Measurements from ENCODE around the gene CTNNA2. TPM values are rescaled to one million over a fixed set of nuclear protein-coding genes. Genes with fewer than 3 reads are reported as not detected.

Gene CTNNA2
- total and polyA plus RNA-seq, 2 of the 8 experiments (the other 6 are each of a cell fraction or from before 2014, with no cell fraction given): 3.9 to 9.0 TPM

DNA sequence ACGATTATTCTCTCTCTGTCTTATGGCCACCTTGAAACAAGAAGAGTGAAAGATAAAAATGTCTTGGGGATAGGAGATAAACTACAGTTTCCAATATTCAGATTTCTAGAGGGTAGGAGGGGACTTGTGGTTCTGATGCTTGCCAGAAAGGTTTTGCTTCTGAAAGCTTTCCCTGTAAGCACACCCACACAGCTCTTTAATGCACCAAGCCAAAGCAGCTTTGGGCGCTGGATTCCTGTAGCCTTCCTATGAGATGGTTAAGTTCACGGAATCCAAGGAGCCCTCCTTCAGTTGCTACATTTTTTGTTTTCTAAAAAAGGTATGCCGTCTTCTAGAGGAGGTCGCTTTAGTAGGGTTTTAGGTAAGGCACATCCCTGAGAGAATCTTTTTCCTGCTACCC is 786.8 kb downstream of the CTNNA2 start:
- no peak overlapping the region for H2BK15ac ChIP-seq (ENCODE audit: low read length)
- no peak overlapping the region for H2BK120ac ChIP-seq (replicated peaks; ENCODE audit: low read depth, low read length)
- H2AK5ac ChIP-seq (ENCODE audit: low read depth, low read length): no peak overlapping the region
- no peak overlapping the region for H3K23ac ChIP-seq (ENCODE audit: insufficient read length)
- no peak overlapping the region; the same call in 1 of the 2 replicates for H3K18ac ChIP-seq (ENCODE audit: extremely low read depth, low read length)
- TF ChIP-seq KDM4A (IDR thresholded peaks at IDR 0.05; ENCODE audit: low read depth, low read length, severe bottlenecking) (no peak), TCF12 (IDR thresholded peaks at IDR 0.05; ENCODE audit: low read depth, low read length) (no peak), CBX8 (IDR thresholded peaks at IDR 0.05; ENCODE audit: borderline replicate concordance, low read depth, low read length) (no peak), ATF3 (IDR thresholded peaks at IDR 0.05; ENCODE audit: insufficient read depth, low read depth, low read length) (no peak), YY1 (IDR thresholded peaks at IDR 0.05; ENCODE audit: low read depth, low read length) (no peak), POLR2A (IDR thresholded peaks at IDR 0.05; ENCODE audit: control extremely low read depth in 1 of 2, low read depth in 2 of 2, low read length in 2 of 2) (no peak), GABPA (IDR thresholded peaks at IDR 0.05; ENCODE audit: borderline replicate concordance, insufficient read depth, low read length) (no peak), NRF1 (IDR thresholded peaks at IDR 0.05; ENCODE audit: low read depth, low read length) (no peak)
- no peak for FAIRE-seq
- H3K14ac ChIP-seq (ENCODE audit: insufficient read length): no peak overlapping the region
- no peak overlapping the region for H4K8ac ChIP-seq (ENCODE audit: extremely low read depth, insufficient read depth, low read length)
- no peaks in the 10 kb centered on the region for H3K79me1 ChIP-seq (ENCODE audit: low read depth, low read length)
- CTCF ChIA-PET (ENCODE audit: partially characterized antibody): interaction anchor here (0.9 to 1.9 kb wide), 7 partner anchors 9 to 228 kb away, joined by 4 to 9 read pairs (median 5); no protein-coding TSS in a partner anchor
- no peak for DNase-seq (ENCODE audit: low read depth in 1 of 2, low spot score in 2 of 2)
- H3K4me3 ChIP-seq (ENCODE audit: extremely low read depth in 1 of 4, insufficient read depth in 2 of 4, low read depth in 3 of 4, low read length in 4 of 4): peak overlapping the region in 1 of 4 experiments; percentile 60; a peak in 2 of 8 replicates
- H2BK20ac ChIP-seq (ENCODE audit: low read length): 0 out of 2 replicates have a peak overlapping the region, but pooled peaks have one; percentile 24
- H4K5ac ChIP-seq (ENCODE audit: insufficient read length, low read depth, low read length): no peak overlapping the region
- WGBS, 2 experiments (ENCODE audit: extremely low coverage in 1 of 2, insufficient coverage in 1 of 2, insufficient read length in 1 of 2, insufficient replicate concordance in 2 of 2, low coverage in 1 of 2, low lambda C conversion rate in 2 of 2, missing lambda C conversion rate in 1 of 2): 41% methylated on average over 5 of the region's 5 CpGs; no CpG with 5 or more reads in 1 of the 2 experiments
- H2BK12ac ChIP-seq (ENCODE audit: low read depth, low read length): no peak overlapping the region
- H2BK5ac ChIP-seq (ENCODE audit: low read depth, low read length): no peak overlapping the region
- no peaks in the 10 kb centered on the region for H3K36me3 ChIP-seq (ENCODE audit: control insufficient read depth in 2 of 4, insufficient read depth in 4 of 4, low read length in 3 of 4)
- no peak overlapping the region for H3K9ac ChIP-seq (replicated peaks in 1 of 4; ENCODE audit: extremely low read depth in 1 of 4, low read depth in 3 of 4, low read length in 3 of 4)
- H3K56ac ChIP-seq (replicated peaks; ENCODE audit: insufficient read length, low read depth, low read length): no peak overlapping the region
- peaks cover 23% of the 10 kb centered on the region for H3K23me2 ChIP-seq (ENCODE audit: low read depth, low read length)
- peaks cover 16 to 39% (median 27%) of the 10 kb centered on the region in 4 experiments for H3K4me1 ChIP-seq (replicated peaks in 1 of 4; ENCODE audit: control insufficient read depth in 3 of 4, insufficient read depth in 4 of 4, low read length in 3 of 4)
- no peak overlapping the region for H3K4ac ChIP-seq (replicated peaks; ENCODE audit: insufficient read length, low read depth, low read length)
- peak overlapping the region; percentile 76 for H4K91ac ChIP-seq (replicated peaks; ENCODE audit: insufficient read length, low read length)
- H3K79me2 ChIP-seq (ENCODE audit: control insufficient read depth in 1 of 2, insufficient read depth in 2 of 2, low read length in 2 of 2): no peaks in the 10 kb centered on the region
- H3K27ac ChIP-seq (ENCODE audit: low read depth, low read length): no peak overlapping the region
- H3K4me2 ChIP-seq (ENCODE audit: insufficient read depth in 1 of 2, low read depth in 2 of 2, low read length in 2 of 2): peak overlapping the region; percentile 55 to 81
- no peaks in the 10 kb centered on the region for H3K9me3 ChIP-seq (ENCODE audit: insufficient read depth in 2 of 2, low read depth in 1 of 2, low read length in 1 of 2)
- H2AFZ ChIP-seq (ENCODE audit: low read length): no peak overlapping the region
- no peaks in the 10 kb centered on the region for H4K20me1 ChIP-seq (replicated peaks in 1 of 2; ENCODE audit: control insufficient read depth in 1 of 2, insufficient read depth in 2 of 2, low read length in 2 of 2)
- H3K27me3 ChIP-seq (replicated peaks in 1 of 4; ENCODE audit: control insufficient read depth in 3 of 4, extremely low read depth in 1 of 4, insufficient read depth in 3 of 4, low read length in 3 of 4): peaks cover 17 to 41% (median 35%) of the 10 kb centered on the region in 4 experiments
- POLR2A ChIA-PET (ENCODE audit: partially characterized antibody): interaction anchor here (1.1 kb wide), 1 partner anchor 25 kb away, joined by 3 read pairs; no protein-coding TSS in a partner anchor

All from H1 (cell line).